ENCODE results near the gene PFKFB3.

- TF ChIP-seq POLR2AphosphoS5 (IDR thresholded peaks at IDR 0.05; ENCODE audit: insufficient read depth in 1 of 2, low read depth in 1 of 2) (no peak), POLR2A (IDR thresholded peaks at IDR 0.05) (no peak)
Measured at GRCh38 chr10:6200440-6200733, 2.3 kb upstream of the PFKFB3 start.

Measured in vagina (tissue), 2 donors.